HG03432 (cell line): ENCODE measurements around the gene MYO5A.
"Not testable (repeated sequence)": the region's sequence is repeated elsewhere in the genome, so short reads cannot be mapped to it uniquely, and the experiment has no call there.

Experiments
- ATAC-seq: cut with Tn5 transposase; IDR thresholded peaks from one replicate; pipeline ENCODE4 v1.9.1; 2021; ENCODE audit warnings: mild to moderate bottlenecking, moderate library complexity; ENCODE audit not compliant: unreplicated experiment

Gene MYO5A

GRCh38 chr15:52546031-52546751, 17.5 kb upstream of the MYO5A start:
- ATAC-seq: no peak

GRCh38 chr15:52540374-52541012, 11.8 kb upstream of the MYO5A start:
- ATAC-seq: no peak

- ATAC-seq: no peak
Measured at GRCh38 chr15:52537459-52537858, 8.8 kb upstream of the MYO5A start.

GRCh38 chr15:52532427-52532826, 3.7 kb upstream of the MYO5A start:
- ATAC-seq: no peak

- ATAC-seq: no peak
Measured at GRCh38 chr15:52529940-52530339, 1.3 kb upstream of the MYO5A start.

DNA sequence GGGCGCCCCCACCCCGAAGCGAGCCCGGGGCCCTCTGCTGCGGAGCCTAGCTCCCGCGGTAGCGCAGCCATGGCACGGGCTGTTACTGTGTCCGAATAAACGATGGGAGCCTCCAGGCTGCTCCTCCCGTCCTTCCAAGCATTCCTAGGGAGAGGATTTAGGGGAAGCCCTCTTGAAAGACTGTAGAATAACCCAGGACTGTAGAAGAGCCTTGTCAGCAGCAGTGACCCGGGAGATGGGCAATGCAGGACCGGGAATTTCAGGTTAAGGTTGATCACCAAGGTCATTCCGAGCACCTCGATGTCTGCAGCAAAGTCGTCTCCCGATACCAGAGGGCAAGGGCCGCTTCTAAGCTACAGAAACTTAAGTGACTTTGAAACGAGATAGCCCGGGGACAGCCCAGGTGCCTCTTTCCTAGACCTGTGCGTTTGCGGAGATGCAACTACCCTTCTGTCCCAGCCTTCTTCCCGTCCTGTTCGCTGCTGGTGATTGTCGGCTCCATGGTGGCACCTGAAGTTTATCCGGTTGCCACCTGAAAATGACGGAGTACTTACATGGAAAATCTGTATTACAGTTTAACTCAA, 753 bp upstream of the MYO5A start:
- peak; percentile 1 for ATAC-seq

DNA sequence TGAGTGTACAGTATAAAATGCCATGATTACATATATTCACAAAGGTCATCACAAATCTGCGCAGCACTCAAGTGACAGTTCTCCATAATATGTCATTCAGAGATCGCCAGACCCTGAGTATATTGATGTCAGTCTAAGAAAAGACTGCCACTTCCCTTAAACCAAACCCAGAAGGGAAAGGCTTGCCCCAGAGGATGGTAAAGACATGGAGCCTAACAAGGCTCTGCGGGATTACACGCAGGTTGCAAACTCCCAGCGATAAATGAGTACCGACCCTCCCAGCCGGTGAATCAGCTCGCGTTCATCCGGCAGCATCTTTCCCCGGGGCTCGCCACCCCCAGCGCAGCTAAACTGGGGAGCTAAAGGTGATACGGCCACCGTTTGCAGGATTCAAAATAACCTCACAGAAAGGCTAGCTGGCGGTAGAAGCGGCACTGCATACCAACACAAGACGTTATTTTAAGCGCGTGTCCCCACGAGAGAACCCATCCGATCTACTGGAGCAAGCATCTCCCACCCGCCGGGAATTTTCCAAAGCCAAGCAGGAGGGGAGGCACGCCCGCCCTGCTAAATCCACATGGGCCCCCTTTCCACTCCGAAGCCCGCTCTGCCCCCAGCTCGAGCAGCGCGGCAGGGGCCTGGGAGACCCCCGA, 643 bp downstream of the MYO5A start:
- peak; percentile 4 for ATAC-seq

DNA sequence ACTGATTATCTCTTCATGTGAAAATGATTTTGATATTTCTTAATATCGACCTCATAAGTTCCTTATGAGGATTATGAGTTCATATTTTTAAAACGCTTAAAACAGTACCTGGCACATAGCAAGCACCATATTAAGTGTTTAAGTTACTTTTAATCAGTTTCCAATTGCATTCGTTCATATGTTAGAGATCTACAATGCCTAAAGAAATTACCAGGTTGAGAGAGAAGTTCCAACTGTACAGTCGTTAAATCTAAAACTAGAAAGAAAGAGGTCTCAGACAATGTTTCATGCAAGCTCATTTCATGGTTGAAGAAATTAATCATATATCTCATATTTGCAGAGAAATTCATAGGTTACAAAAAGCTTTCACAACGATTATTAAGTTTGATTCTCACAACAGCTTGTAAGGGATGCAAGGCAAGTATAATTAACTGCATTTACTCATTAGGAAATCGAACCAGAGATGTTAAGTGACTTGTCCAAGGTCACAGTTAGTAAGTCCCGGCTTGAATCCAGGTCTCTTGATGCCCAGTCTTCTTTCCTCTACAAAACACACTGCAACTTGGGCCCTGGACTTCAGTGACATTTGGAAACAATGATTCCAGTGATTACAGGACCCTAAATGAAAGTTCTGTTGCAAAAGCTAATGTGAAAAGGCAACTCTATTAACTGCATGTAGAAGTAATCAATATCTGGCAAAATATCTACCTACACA, 1.3 kb downstream of the MYO5A start:
- no peak for ATAC-seq

DNA sequence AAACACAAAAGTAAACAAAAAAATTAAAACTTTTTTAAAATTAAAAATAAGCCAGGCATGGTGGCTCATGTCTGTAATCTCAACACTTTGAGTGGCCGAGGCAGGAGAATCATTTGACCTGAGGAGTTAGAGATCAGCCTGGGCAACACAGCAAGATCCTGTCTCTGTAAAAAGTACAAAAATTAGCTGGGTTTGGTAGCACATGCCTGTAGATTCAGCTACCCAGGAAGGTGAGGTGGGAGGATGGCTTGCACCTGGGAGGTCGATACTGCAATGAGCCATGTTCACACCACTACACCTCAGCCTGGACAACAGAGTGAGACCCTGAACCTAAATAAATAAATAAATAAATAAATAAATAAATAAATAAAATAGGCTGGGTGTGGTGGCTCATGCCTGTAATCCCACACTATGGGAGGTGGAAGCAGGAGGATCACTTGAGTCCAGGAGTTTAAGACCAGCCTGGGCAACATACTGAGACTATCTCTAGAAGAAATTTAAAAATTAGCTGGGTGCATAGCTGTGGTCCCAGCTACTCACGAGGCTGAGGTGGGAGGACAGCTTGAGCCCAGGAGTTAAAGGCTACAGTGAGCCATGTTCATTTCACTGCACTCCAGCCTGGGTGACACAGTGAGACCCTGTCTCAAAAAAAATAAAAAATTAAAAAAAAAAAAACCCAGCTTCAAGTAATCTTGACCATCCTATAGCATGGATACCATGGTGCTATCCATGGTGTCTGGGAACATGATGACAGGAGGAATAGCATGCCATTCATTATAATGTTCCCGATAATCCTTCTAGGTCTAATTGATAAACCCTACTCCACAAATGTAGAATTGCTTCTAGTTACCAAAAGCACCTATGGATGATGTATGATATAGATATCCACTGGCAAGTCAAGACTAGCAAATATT, 4.2 kb downstream of the MYO5A start:
- no peak for ATAC-seq

GRCh38 chr15:52523647-52524046, 5.0 kb downstream of the MYO5A start:
- no peak for ATAC-seq

GRCh38 chr15:52523192-52523591, 5.5 kb downstream of the MYO5A start:
- ATAC-seq: no peak

DNA sequence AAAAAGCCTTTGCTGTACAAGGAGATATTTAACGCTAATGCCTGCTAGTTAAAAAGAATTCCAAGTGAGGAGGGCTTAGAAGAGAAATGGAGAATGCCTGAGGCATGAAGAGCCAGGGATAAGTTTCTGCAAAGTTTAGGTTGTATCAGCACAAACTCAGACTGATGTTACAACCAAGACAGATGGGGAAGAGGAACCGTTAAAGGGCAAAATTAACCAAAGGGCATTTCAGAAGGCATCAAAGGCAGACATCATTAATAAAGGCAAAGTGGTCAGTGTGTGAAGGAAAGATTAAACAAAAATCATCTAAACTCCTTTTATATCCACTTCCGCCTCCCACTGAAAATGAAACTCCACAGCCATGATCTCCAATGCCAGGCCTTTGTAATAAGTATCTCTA, 7.0 kb downstream of the MYO5A start:
- ATAC-seq: no peak

GRCh38 chr15:52520421-52520820, 8.3 kb downstream of the MYO5A start:
- no peak for ATAC-seq

DNA sequence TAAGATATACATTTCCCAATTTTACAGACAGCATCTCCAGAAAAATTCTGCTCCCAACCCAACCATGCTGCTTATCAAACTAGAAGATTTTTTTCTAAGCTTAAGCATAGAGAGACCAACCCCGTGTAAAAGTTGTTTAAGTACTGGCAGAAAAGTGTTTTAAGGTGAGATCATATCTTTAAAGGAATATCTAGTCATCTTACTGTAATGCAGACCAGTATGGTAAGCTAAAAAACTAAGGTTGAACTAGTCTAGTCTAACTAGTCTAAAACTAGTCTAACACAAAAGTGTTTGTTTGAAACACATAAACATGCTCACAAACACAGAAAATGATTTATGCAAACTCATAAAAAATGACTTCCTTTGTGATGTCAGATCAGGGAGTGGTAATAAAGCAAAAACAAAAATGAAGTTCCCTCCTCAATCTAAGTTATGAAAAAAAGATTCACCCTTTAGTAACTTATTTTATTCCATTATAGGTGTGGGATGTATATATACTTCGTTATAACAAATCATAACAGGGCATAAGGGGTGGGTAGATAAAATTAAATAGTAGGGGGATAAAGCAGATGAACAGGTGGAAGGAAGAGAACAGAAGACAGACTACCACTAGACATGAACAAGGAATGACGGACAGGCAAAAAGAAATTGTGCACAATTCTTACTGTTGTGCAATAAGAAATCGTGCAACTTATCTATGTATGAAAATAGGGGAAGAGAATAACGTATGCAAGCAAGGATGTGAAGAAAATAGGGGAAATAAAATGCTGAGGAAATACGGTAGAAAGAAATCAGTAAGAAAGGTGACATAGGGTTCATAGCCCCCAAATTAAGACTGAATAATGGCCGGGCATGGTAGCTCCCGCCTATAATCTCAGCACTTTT, 10.0 kb downstream of the MYO5A start:
- ATAC-seq: no peak

DNA sequence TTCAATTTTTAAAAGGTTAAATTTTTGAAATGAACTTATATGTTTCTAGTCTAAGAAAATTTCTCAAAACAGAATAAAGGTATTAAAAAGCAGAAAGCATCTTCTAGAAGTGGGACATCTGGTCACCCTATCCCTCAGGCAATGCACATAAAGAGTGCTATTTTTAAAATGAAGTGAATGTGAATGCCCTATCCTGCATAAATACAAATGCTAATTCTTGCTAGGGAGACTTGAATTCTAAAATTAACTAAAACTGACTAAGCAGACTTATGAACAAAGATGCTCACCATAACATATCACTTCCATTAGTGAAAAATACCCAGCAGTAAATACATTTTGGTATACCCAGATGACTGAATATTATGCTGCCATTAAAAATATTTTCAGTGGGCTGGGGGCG, 11.7 kb downstream of the MYO5A start:
- ATAC-seq: no peak

GRCh38 chr15:52515343-52515742, 13.3 kb downstream of the MYO5A start:
- ATAC-seq: no peak

DNA sequence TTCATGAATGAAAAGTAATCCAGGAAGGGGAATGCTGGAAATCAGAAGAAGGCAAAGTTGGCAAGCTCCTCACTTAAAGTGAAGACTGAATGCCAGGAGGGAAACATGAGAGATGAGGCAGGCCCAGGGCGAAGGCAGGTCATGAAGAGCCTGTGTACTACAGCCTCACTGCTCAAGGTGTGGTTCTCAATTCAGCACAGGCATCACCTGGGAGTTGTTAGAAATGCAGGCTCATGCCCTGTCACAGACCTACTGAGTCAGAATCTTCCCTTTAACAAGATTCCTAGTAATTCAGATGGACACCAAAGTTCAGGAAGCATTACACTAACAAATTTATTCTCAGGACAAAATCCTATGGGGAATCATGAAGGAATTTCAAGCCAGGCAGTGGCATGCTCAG, 14.2 kb downstream of the MYO5A start:
- no peak for ATAC-seq

DNA sequence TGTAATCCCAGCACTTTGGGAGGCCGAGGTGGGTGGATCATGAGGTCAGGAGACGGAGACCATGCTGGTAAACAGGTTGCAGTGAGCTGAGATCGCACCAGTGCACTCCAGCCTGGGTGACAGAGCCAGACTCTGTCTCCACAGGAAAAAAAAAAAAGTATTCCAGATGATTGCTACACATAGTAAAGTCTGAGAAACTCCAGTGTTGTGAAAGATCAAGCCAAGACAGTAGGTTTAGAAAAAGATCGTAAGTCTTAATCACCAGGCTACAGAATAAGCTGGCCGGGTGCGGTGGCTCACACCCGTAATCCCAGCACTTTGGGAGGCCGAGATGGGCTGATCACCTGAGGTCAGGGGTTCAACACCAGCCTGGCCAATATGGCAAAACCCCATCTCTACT, 15.8 kb downstream of the MYO5A start:
- ATAC-seq: not testable (repeated sequence)

DNA sequence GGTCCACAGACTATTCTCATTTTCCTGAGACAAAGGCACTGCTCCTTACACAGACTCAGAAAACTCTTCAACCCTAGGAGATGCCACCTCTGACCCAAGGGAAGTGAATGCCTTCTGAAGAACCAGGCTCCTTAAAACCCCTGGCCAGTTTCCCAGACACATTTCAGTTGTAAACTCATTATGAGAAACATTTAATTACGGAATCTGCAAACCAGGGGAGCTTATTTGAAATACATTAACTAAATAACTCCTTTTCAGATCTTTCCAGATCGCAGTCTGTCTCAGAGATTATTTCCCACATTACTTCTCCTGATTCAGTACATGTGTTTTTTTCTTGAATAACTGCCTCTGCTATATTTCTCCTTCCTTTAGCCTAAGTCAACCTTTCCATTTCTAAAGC, 17.6 kb downstream of the MYO5A start:
- no peak for ATAC-seq
